GM23338 (cell line): Measurements from ENCODE around the gene CLDN1. TPM values are rescaled to one million over a fixed set of nuclear protein-coding genes. Genes with fewer than 3 reads are reported as not detected.

Experiments used
- ATAC-seq: fragments of 200-7000 bp; cut with Tn5 transposase; 3 replicates; pipeline ENCODE4 v1.9.1; 2020
- DNase-seq: peaks from one replicate; pipeline ENCODE4 v3.0.0-alpha.2; 2015; ENCODE audit warnings: low spot score
- H2AFZ ChIP-seq: fragments of 200-600 bp; sonication (generic); 2 replicates; pipeline ENCODE4 v1.8.0; 2016; ENCODE audit warnings: antibody characterized with exemption, mild to moderate bottlenecking, moderate library complexity
- H3F3A ChIP-seq: fragments of 200-600 bp; sonication (generic); replicated peaks from 2 replicates; pipeline ENCODE4 v1.8.0; 2017; ENCODE audit warnings: antibody characterized with exemption, mixed run types, low read depth
- H3K27ac ChIP-seq: fragments of 200-600 bp; sonication (generic); 2 replicates; pipeline ENCODE4 v1.6.1; 2016; ENCODE audit warnings: low read depth
- H3K27me3 ChIP-seq: fragments of 200-600 bp; sonication (generic); 2 replicates; pipeline ENCODE4 v1.8.0; 2016; ENCODE audit warnings: mild to moderate bottlenecking, mixed run types, moderate library complexity; ENCODE audit not compliant: insufficient read depth
- H3K36me3 ChIP-seq: fragments of 200-600 bp; sonication (generic); 2 replicates; pipeline ENCODE4 v1.8.0; 2016; ENCODE audit warnings: mild to moderate bottlenecking; ENCODE audit not compliant: insufficient read depth
- H3K4me1 ChIP-seq: fragments of 200-600 bp; sonication (generic); 2 replicates; pipeline ENCODE4 v1.8.0; 2016; ENCODE audit warnings: mild to moderate bottlenecking, moderate library complexity; ENCODE audit not compliant: insufficient read depth
- H3K4me2 ChIP-seq: fragments of 200-600 bp; sonication (generic); 2 replicates; pipeline ENCODE4 v1.7.1; 2017; ENCODE audit warnings: mixed run types
- H3K4me3 ChIP-seq: fragments of 200-600 bp; sonication (generic); 2 replicates; pipeline ENCODE4 v1.6.1; 2016; ENCODE audit warnings: mixed run types
- H3K79me2 ChIP-seq: fragments of 200-600 bp; sonication (generic); replicated peaks from 2 replicates; pipeline ENCODE4 v1.8.0; 2017; ENCODE audit warnings: mild to moderate bottlenecking; ENCODE audit not compliant: insufficient read depth
- H3K9me2 ChIP-seq: fragments of 200-600 bp; sonication (generic); 2 replicates; pipeline ENCODE4 v1.8.0; 2017; ENCODE audit not compliant: insufficient read depth
- H4K20me1 ChIP-seq: fragments of 200-600 bp; sonication (generic); replicated peaks from 2 replicates; pipeline ENCODE4 v1.8.0; 2017; ENCODE audit warnings: mild to moderate bottlenecking; ENCODE audit not compliant: insufficient read depth
- H3K27ac Mint-ChIP-seq: 2 replicates; pipeline ENCODE4 v1.8.0; 2020; ENCODE audit warnings: inconsistent platforms, mild to moderate bottlenecking, moderate library complexity, mixed read lengths
- H3K27me3 Mint-ChIP-seq: 3 replicates; pipeline ENCODE4 v1.8.0; 2022; ENCODE audit warnings: low read depth, mild to moderate bottlenecking, moderate library complexity, mixed read lengths, inconsistent platforms; ENCODE audit not compliant: insufficient read depth, poor library complexity
- H3K36me3 Mint-ChIP-seq: 3 replicates; pipeline ENCODE4 v1.8.0; 2021; ENCODE audit warnings: low read depth, mild to moderate bottlenecking, inconsistent platforms, moderate library complexity, mixed read lengths
- H3K4me1 Mint-ChIP-seq: 3 replicates; pipeline ENCODE4 v1.8.0; 2020; ENCODE audit warnings: mild to moderate bottlenecking, inconsistent platforms, mixed read lengths
- H3K4me3 Mint-ChIP-seq: 3 replicates; pipeline ENCODE4 v1.8.0; 2021; ENCODE audit warnings: moderate library complexity, mild to moderate bottlenecking, inconsistent platforms, mixed read lengths
- H3K9me3 Mint-ChIP-seq: 3 replicates; pipeline ENCODE4 v1.8.0; 2020; ENCODE audit warnings: moderate library complexity, mild to moderate bottlenecking, inconsistent platforms, mixed read lengths
- CREB1 ChIP-seq: fragments of 250-450 bp; sonication (Bioruptor Pico); IDR thresholded peaks from 2 replicates; pipeline ENCODE4 v1.5.0; 2020; ENCODE audit warnings: low read depth, mild to moderate bottlenecking, moderate library complexity
- EZH2 ChIP-seq: fragments of 200-600 bp; sonication (generic); IDR thresholded peaks from one replicate; pipeline ENCODE4 v1.8.0; 2017; ENCODE audit warnings: antibody characterized with exemption, mild to moderate bottlenecking, low read depth; ENCODE audit not compliant: unreplicated experiment
- EZH2phosphoT487 ChIP-seq: fragments of 200-600 bp; sonication (generic); IDR thresholded peaks from one replicate; pipeline ENCODE4 v1.8.1; 2018; ENCODE audit warnings: antibody characterized with exemption; ENCODE audit not compliant: unreplicated experiment
- JUNB ChIP-seq: IDR thresholded peaks from one replicate; pipeline ENCODE4 v1.6.1; 2016; ENCODE audit warnings: antibody characterized with exemption; ENCODE audit not compliant: unreplicated experiment
- NANOG ChIP-seq: IDR thresholded peaks from 2 replicates; pipeline ENCODE4 v1.6.1; 2016; ENCODE audit warnings: antibody characterized with exemption, borderline replicate concordance
- POLR2AphosphoS5 ChIP-seq: IDR thresholded peaks from 2 replicates; pipeline ENCODE4 v1.6.1; 2016; ENCODE audit warnings: antibody characterized with exemption, low read depth
- STAT1 ChIP-seq: IDR thresholded peaks from one replicate; pipeline ENCODE4 v1.6.1; 2016; ENCODE audit warnings: antibody characterized with exemption; ENCODE audit not compliant: unreplicated experiment
- ZNF114 ChIP-seq: fragments of 250-450 bp; sonication (Bioruptor Pico); IDR thresholded peaks from 2 replicates; pipeline ENCODE4 v1.5.0; 2020; ENCODE audit warnings: mild to moderate bottlenecking, moderate library complexity
- ZNF331 ChIP-seq: fragments of 250-450 bp; sonication (Bioruptor Pico); IDR thresholded peaks from 2 replicates; pipeline ENCODE4 v1.5.0; 2020; ENCODE audit warnings: low read depth, mild to moderate bottlenecking, moderate library complexity
- polyA plus RNA-seq: library from polyadenylated mRNA; unstranded; fragments of >200 nt; fragmentation: Nextera tagmentation; extraction: Ambion mirVana; gene quantifications from 2 replicates; pipeline ENCODE4 v1.2.1, GENCODE V29; 2016
- total RNA-seq: library from RNA; depleted of rRNA; stranded (reverse); fragments of >200 nt; shearing (Covaris generic); gene quantifications from 2 replicates; pipeline ENCODE4 v1.2.3, GENCODE V29; 2014
- TF ChIP-seq, protein P1 (sequence below): fragments of 250-450 bp; sonication (Bioruptor Pico); IDR thresholded peaks from 2 replicates; pipeline ENCODE4 v1.5.0; 2020; ENCODE audit warnings: mild to moderate bottlenecking, moderate library complexity
- TF ChIP-seq, protein P2 (sequence below), 2 experiments: fragments of 200-600 bp in 1 of 2; sonication (generic) in 1 of 2; conservative IDR thresholded peaks; 2 replicates each; pipeline versions ENCODE4 v1.5.1 to v1.6.1; 2016 to 2017; ENCODE audit warnings: antibody characterized with exemption in 2 of 2, low read depth in 2 of 2, mild to moderate bottlenecking in 2 of 2, moderate library complexity in 1 of 2
- TF ChIP-seq, protein P3 (sequence below): IDR thresholded peaks from one replicate; pipeline ENCODE4 v1.6.1; 2018; ENCODE audit warnings: antibody characterized with exemption; ENCODE audit not compliant: unreplicated experiment
- TF ChIP-seq, protein P4 (sequence below): IDR thresholded peaks from 2 replicates; pipeline ENCODE4 v1.6.1; 2016; ENCODE audit warnings: antibody characterized with exemption

CLDN1 gene
- total and polyA plus RNA-seq, 2 experiments from 2014 or later, result 2.5 to 4.6 TPM

DNA sequence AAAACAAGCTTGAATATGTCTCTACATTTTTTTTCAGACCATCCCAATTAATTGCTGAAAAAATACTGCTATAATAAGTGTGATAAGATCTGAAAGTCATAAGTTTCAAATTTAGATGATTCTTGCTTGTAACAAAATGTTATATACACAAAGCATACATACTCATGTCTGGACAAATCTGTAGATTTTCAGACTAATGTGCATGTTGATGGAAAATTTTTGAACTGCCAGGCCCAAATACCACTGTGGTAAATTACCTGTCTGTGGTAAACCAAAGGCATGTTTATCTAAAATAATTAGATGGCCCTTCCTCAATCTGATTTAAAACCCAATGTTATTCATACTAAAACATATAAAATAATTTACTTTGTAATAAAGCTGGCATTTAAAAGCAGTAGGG is 34.0 kb upstream of the CLDN1 start:
- no peaks in the 10 kb centered on the region for H4K20me1 ChIP-seq
- Mint-ChIP-seq H3K27ac (no peak overlapping the region), H3K27me3 (no peaks in the 10 kb centered on the region), H3K36me3 (no peaks in the 10 kb centered on the region), H3K9me3 (0 out of 3 replicates have a peak, but pooled peaks cover under 1% of the 10 kb centered on the region), H3K4me1 (peaks cover 16% of the 10 kb centered on the region), H3K4me3 (no peak overlapping the region)
- H3K27me3 ChIP-seq, result no peaks in the 10 kb centered on the region
- ATAC-seq, result no peak
- no peaks in the 10 kb centered on the region for H3F3A ChIP-seq
- no peak overlapping the region for H2AFZ ChIP-seq
- TF ChIP-seq ZNF331 (CRISPR knock-in tag), result no peak
- TF ChIP-seq, protein P1, sequence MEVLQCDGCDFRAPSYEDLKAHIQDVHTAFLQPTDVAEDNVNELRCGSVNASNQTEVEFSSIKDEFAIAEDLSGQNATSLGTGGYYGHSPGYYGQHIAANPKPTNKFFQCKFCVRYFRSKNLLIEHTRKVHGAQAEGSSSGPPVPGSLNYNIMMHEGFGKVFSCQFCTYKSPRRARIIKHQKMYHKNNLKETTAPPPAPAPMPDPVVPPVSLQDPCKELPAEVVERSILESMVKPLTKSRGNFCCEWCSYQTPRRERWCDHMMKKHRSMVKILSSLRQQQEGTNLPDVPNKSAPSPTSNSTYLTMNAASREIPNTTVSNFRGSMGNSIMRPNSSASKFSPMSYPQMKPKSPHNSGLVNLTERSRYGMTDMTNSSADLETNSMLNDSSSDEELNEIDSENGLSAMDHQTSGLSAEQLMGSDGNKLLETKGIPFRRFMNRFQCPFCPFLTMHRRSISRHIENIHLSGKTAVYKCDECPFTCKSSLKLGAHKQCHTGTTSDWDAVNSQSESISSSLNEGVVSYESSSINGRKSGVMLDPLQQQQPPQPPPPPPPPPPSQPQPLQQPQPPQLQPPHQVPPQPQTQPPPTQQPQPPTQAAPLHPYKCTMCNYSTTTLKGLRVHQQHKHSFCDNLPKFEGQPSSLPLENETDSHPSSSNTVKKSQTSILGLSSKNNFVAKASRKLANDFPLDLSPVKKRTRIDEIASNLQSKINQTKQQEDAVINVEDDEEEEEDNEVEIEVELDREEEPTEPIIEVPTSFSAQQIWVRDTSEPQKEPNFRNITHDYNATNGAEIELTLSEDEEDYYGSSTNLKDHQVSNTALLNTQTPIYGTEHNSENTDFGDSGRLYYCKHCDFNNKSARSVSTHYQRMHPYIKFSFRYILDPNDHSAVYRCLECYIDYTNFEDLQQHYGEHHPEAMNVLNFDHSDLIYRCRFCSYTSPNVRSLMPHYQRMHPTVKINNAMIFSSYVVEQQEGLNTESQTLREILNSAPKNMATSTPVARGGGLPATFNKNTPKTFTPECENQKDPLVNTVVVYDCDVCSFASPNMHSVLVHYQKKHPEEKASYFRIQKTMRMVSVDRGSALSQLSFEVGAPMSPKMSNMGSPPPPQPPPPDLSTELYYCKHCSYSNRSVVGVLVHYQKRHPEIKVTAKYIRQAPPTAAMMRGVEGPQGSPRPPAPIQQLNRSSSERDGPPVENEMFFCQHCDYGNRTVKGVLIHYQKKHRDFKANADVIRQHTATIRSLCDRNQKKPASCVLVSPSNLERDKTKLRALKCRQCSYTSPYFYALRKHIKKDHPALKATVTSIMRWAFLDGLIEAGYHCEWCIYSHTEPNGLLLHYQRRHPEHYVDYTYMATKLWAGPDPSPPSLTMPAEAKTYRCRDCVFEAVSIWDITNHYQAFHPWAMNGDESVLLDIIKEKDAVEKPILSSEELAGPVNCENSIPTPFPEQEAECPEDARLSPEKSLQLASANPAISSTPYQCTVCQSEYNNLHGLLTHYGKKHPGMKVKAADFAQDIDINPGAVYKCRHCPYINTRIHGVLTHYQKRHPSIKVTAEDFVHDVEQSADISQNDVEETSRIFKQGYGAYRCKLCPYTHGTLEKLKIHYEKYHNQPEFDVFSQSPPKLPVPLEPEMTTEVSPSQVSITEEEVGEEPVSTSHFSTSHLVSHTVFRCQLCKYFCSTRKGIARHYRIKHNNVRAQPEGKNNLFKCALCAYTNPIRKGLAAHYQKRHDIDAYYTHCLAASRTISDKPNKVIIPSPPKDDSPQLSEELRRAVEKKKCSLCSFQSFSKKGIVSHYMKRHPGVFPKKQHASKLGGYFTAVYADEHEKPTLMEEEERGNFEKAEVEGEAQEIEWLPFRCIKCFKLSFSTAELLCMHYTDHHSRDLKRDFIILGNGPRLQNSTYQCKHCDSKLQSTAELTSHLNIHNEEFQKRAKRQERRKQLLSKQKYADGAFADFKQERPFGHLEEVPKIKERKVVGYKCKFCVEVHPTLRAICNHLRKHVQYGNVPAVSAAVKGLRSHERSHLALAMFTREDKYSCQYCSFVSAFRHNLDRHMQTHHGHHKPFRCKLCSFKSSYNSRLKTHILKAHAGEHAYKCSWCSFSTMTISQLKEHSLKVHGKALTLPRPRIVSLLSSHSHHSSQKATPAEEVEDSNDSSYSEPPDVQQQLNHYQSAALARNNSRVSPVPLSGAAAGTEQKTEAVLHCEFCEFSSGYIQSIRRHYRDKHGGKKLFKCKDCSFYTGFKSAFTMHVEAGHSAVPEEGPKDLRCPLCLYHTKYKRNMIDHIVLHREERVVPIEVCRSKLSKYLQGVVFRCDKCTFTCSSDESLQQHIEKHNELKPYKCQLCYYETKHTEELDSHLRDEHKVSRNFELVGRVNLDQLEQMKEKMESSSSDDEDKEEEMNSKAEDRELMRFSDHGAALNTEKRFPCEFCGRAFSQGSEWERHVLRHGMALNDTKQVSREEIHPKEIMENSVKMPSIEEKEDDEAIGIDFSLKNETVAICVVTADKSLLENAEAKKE (CRISPR knock-in tag), result no peak
- no peak for TF ChIP-seq JUNB
- TF ChIP-seq EZH2, result no peak
- TF ChIP-seq, protein P2, sequence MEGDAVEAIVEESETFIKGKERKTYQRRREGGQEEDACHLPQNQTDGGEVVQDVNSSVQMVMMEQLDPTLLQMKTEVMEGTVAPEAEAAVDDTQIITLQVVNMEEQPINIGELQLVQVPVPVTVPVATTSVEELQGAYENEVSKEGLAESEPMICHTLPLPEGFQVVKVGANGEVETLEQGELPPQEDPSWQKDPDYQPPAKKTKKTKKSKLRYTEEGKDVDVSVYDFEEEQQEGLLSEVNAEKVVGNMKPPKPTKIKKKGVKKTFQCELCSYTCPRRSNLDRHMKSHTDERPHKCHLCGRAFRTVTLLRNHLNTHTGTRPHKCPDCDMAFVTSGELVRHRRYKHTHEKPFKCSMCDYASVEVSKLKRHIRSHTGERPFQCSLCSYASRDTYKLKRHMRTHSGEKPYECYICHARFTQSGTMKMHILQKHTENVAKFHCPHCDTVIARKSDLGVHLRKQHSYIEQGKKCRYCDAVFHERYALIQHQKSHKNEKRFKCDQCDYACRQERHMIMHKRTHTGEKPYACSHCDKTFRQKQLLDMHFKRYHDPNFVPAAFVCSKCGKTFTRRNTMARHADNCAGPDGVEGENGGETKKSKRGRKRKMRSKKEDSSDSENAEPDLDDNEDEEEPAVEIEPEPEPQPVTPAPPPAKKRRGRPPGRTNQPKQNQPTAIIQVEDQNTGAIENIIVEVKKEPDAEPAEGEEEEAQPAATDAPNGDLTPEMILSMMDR (conservative IDR thresholded peaks at IDR 0.05; ENCODE audit: low read depth in 2 of 2), result no peak
- no peak for TF ChIP-seq POLR2AphosphoS5
- no peak for TF ChIP-seq ZNF114 (CRISPR knock-in tag)
- TF ChIP-seq, protein P3, sequence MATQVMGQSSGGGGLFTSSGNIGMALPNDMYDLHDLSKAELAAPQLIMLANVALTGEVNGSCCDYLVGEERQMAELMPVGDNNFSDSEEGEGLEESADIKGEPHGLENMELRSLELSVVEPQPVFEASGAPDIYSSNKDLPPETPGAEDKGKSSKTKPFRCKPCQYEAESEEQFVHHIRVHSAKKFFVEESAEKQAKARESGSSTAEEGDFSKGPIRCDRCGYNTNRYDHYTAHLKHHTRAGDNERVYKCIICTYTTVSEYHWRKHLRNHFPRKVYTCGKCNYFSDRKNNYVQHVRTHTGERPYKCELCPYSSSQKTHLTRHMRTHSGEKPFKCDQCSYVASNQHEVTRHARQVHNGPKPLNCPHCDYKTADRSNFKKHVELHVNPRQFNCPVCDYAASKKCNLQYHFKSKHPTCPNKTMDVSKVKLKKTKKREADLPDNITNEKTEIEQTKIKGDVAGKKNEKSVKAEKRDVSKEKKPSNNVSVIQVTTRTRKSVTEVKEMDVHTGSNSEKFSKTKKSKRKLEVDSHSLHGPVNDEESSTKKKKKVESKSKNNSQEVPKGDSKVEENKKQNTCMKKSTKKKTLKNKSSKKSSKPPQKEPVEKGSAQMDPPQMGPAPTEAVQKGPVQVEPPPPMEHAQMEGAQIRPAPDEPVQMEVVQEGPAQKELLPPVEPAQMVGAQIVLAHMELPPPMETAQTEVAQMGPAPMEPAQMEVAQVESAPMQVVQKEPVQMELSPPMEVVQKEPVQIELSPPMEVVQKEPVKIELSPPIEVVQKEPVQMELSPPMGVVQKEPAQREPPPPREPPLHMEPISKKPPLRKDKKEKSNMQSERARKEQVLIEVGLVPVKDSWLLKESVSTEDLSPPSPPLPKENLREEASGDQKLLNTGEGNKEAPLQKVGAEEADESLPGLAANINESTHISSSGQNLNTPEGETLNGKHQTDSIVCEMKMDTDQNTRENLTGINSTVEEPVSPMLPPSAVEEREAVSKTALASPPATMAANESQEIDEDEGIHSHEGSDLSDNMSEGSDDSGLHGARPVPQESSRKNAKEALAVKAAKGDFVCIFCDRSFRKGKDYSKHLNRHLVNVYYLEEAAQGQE, result no peak
- TF ChIP-seq STAT1, result no peak
- no peak for TF ChIP-seq NANOG
- no peak for TF ChIP-seq CREB1 (CRISPR knock-in tag)
- no peak for TF ChIP-seq EZH2phosphoT487
- TF ChIP-seq, protein P4, sequence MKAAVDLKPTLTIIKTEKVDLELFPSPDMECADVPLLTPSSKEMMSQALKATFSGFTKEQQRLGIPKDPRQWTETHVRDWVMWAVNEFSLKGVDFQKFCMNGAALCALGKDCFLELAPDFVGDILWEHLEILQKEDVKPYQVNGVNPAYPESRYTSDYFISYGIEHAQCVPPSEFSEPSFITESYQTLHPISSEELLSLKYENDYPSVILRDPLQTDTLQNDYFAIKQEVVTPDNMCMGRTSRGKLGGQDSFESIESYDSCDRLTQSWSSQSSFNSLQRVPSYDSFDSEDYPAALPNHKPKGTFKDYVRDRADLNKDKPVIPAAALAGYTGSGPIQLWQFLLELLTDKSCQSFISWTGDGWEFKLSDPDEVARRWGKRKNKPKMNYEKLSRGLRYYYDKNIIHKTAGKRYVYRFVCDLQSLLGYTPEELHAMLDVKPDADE, result no peak
- no peak overlapping the region for H3K4me2 ChIP-seq
- no peaks in the 10 kb centered on the region; the same call in 1 of the 2 replicates for H3K9me2 ChIP-seq
- H3K79me2 ChIP-seq, result no peaks in the 10 kb centered on the region
- no peaks in the 10 kb centered on the region for H3K36me3 ChIP-seq
- H3K4me1 ChIP-seq, result peaks cover 12% of the 10 kb centered on the region; the same call in 1 of the 2 replicates
- no peak overlapping the region for H3K4me3 ChIP-seq
- H3K27ac ChIP-seq, result no peak overlapping the region
- no peak for DNase-seq
